GM18858 (cell line): ENCODE results near the gene ANKH.

Experiments used
- ATAC-seq: cut with Tn5 transposase; IDR thresholded peaks from one replicate; pipeline ENCODE4 v1.9.1; 2021; ENCODE audit not compliant: unreplicated experiment

ANKH gene

DNA sequence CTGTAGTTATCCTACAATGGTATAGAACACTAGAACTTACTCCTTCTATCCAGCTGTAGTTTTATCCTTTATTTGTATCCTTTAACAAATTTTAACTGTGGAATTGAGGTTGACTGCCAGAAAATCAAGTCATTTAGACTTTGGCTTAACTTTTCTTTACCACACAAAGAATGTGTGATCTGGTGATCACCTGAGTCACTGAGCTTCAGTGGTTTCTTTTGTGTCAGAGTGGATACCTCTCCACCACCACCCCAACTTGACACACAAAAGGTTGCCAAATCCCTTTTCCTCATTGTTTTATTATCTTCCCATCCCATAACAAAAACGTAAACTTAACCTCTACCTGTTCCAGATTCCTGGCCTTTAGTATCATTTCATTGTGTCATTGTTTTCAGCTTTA is 201.6 kb downstream of the ANKH start:
- no peak for ATAC-seq

DNA sequence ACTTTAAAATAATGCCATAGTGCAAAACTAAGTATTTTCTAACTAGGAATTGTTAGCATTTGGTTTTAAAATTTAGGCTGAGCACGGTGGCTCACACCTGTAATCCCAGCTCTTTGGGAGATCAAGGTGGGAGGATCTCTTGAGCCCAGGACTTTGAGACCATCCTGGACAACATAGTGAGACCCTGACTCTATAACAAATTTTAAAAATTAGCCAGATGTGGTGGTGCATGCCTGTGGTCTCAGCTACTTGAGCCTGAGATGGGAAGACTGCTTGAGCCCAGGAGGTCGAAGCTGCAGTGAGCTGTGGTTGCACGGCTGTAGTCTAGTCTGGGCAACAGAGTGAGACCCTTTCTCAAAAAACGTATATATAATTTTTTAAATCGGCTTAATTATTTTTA is 202.2 kb downstream of the ANKH start:
- no peak for ATAC-seq

DNA sequence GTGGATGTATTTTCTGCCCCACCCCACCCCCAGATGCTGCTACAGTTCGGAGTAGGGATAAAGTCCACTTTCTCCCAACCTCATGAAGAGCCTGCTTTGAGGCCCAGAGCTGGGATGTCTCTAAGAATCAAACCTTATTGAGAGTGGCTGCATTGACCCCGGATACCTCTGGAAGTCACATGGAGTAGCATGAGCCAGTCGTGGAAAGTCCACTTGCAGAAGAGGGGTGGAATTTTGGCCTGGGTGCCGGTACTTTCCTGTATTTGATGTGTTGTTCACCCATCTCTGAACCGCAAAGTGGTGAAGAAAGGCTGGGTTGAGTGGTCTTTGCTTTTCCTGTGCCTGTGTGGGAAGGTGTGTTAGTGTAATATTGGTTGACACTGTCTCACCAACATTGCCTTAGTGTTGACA is 203.4 kb downstream of the ANKH start:
- no peak for ATAC-seq

DNA sequence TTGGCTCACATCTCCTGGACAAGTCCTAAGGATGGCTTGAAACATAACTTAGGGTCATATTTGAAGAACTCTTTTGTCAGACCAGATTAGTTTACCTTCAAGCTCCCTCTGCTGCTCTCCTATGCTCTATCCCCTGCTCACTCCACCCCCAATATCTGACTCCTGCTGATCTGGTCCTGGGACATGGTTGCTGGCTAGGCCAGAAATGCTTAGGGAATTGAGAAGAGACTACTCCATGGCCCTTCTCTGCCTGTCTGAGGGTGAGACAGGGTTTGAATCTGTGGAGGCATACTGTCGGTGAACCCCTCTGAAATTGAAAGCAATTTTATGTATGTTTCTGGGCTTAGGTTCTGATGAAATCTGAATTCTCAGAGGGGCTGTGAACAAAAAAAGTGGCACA is 203.8 kb downstream of the ANKH start:
- no peak for ATAC-seq

DNA sequence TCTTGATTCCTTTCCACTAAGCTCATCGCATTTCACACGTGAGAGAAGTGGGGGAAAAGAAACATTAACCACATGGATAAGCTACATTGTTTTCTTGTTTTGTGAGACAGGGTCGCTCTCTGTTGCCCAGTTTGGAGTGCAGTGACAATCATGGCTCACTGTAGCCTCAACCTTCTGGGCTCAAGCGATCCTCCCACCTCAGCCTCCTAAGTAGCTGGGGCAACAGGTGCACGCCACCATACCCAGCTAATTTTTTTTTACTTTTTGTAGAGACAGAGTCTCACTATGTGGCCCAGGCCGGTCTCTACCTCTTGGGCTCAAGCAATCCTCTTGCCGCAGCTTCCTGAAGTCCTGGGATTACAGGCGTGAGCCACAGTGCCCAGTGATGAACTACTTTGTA is 204.3 kb downstream of the ANKH start:
- no peak for ATAC-seq

DNA sequence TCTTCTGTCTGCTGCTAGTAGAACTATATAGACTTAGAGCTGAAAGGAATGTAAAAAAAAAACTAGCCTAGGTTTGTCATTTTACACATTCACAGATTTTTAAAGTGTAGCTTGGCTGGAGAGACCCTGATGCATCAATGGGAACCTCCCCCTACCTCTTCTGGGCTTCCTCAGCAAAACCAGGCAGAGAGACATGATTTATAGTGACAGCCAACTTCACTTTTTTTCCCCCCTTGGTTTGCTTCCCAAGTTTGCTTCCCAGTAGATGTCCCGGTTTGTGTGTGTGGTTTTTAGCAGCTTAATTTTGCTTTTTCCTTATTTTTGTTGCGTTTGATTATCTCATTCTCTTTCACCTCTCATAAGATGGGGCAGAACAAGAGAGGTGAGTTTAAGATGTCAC is 205.2 kb downstream of the ANKH start:
- ATAC-seq = no peak

DNA sequence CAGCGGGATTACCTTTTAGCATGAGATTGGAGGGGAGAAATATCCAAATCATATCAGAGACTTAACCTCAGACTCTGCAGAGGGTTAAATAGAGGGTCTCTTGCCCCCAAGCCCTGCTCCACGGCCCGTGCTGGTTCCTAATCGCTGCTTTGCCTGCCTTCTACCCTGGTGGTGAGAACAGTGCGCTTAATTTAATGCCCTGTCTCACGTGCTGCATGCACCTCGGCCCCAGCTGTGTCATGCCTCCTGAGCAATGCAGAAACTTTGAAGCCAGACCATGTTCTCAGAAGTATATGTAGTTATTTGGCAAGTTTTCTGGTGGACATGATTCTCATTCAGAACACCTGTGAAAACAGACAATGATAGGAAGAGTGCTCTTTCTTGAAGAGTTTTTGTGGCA is 205.6 kb downstream of the ANKH start:
- peak; percentile 30 for ATAC-seq

DNA sequence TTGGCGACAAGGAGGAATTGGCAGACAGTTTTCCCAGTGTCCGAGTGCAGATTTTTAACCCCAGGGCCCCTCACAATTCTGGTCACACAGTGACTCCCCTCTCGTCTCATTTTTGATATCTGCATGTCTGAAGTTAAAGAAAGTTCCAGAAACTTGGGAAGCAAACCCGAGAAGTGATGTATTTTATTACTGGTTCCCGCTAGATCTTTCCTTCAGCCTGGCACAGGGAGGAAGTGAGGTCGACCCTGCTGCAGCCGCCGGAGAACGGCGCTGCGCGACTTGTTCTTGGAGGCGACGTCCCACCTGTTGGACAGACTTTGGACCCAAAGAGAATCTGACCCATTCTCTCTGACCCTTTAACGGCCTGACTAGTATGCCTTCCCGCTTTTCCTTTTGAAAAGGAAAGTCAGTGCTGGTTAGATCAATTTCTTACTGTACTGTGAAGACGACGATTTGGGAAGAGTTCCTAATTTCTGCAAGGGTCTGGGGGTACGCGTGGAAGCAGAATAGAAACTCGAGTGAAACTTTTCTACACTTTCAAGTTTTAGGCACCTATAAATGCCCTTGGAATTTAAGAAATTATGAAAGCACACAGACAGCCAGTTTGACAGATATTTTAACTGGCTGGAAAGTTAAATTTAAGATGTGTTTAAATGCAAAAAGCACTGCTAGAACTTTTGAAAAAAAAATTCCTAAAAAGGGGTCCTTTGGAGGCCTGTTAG is 206.3 kb downstream of the ANKH start:
- no peak for ATAC-seq

DNA sequence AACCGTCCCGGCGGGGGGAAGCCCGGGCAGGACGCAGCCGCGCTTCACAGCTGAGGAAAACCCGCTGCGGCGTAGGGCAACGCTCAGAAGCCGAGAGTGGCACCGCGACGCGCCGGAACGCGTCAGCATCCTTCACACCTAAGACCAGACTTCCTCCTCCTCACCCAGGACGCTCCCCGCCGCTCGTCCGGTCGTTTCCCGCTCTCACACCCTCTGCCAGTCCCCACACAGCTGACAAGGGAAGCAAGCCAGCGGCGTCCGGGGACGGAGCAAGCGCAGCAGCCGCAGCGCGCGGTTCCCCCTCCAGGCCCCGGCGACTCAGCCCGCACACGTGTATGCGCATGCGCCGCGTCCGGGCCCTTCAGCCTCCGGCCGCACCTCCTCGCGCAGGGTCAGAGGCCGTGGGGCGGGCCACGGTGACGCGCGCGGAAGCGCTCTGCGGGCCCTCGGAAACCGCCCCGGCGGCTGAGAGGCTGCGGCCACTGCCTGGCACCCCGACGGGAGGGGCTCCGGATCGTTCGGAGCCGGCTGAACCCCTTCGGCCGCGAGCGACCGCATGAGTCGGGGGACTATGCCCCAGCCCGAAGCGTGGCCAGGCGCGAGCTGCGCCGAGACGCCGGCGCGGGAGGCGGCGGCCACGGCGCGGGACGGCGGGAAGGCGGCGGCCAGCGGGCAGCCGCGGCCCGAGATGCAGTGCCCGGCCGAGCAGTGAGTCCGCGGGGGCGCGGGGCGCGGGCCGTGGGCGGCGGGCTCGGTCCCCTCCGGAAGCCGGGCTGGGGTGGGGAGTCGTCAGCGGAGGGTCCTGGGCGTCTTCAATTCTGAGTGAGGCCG is 207.1 kb downstream of the ANKH start, which contains the start of gene OTULIN:
TSS of gene OTULIN (plus strand) at position 449 of the 831 bp plus-strand sequence. CDS start at position 557, 108 bp downstream.
- ATAC-seq = peak; percentile 54

DNA sequence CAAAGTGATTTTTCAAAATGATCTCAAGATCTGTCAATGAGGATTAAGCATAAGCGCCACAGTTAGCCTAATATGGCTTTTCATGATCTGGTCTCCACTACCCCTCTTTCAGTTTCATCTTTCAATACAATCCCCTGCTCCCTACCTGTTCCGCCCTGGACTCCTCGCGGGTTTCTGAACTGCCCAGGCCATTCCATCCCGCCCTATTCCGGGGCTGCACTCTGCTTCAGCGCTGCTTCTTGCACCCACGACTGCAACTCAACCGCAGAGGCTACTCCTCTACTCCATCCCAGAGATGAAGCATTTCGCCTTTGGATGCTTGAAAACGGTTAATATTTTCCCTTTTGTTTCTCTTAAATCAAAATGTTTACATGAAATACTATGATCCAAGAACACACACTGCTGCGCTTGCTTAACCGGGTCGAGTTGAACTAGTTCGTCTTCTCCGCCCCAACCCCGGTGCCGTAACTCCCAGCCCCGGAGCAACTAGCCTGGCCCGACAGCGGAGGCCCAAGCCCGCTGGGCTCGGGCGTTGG is 207.8 kb downstream of the ANKH start:
- no peak for ATAC-seq

DNA sequence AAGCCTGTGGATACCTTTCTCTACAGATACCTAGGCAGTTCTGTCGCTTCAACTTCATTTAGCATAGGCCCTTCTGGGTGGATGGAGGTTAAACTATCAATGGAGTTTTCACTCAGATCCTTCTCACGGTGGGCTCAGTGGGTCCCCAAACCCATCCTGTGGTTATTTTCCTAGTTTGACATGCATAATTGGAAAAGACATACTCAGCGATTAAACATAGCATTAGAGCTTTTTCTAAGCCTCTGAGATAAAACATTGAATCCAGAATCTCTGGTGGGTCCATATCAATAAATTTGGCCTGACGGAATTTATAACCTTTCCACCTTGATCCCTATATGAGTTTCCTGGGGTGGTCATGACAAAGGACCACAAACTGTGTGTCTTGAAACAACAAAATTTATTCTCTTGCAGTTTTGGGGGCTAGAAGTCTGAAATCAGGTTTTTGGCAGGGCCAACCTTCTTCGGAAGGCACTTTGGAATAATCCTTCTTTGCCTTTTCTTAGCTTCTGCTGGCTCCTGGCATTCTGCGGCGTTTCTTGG is 208.8 kb downstream of the ANKH start:
- no peak for ATAC-seq

DNA sequence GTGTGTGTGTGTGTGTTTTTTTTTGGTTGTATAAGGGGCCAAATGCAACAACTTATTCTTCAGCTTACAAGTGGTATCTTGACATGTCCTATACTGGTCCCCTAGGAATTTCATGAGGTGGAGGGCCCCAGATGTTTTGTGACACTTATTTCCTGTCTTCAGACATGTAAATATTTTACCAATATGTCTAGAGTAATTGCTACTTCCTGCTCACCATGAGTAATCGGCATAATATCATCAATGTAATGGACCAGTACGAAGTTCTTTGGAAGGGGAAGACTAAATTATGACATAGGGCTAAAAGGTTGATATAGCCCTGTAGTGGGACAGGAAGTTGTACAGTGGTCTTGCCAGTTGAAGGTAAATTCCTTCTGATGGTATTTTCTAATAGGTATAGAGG is 210.7 kb downstream of the ANKH start:
- ATAC-seq = no peak

DNA sequence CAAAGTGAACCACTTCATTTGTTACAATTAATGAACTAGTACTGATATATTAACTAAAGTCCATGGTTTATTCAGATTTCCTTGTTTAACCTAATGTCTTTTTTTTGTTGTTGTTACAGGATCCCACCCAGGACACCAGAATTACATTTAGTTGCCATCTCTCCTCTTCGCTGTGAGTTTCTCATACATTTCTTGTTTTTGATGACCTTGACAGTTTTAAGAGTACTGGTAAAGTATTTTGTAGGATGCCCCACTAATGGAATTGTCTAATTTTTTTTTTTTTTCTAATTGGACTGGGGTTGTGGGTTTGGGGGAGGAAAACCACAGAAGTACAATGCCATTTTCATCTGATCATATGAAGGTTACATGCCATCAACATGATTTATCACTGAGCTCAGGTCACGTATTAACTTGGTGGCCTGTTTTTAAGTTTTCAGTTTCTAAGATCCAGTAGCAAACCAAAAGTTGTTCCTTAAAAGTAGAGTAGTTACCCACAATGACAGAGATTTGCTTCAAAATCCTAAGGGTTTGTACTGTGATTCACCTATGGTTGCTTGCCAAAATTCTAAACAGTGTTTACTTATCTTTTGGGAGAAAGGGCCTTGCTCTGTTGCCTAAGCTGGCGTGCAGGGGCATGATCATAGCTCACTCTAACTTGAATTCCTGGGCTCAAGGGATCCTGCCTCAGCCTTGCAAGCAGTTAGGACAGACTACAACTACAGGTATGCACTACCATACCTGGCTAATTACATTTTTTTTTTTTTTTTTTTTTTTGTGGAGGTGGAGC is 211.6 kb downstream of the ANKH start:
- no peak for ATAC-seq

DNA sequence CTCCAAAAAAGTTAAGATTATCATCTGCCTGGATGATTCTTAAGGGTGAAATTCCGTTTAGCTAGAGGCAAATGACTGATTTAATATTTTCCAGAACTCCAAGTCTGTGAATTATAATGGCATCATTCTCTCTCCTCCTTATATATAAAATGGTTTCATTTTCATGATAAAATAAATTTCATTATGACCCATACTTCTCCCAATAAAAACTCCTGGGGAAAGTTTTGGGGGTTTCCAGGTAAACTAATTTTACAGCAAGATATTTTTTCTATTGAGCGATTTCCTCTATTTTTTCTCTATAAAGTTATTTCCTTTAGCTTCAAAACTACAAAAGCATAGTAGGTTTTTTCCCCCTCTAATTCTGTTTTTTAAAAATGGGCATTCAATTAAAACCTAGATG is 214.7 kb downstream of the ANKH start:
- ATAC-seq = no peak

DNA sequence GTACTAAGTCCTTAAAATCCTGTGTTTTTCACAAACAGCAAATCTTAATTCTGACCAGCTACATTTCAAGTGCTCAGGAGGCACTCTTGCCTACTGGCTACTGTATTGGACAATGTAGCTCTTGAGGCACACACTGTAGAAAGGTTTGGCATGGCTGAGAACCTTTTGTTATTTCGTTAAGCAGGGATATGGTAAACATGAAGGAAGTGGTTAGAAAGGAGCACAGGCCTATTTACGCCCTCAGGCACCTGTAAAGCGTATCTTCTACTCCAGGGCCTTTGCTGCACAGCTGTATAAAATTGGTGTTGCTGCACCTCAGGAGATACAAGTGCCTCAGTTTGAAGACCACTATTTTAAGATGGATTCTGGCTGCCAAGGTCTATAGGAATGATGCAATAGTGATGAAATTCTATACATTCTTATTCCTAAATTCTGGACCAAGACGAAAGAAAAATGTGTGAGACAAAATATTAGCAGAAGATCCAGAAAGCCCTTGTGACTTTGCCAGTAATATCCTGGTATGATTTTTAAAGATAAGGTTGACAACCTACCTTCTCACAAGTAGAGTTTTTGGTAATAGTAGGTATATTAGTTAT is 216.3 kb downstream of the ANKH start:
- no peak for ATAC-seq
